Transverse colon (tissue), 4 donors: ENCODE measurements around the gene BIK.

Source experiments
- POLR2A ChIP-seq: fragments of 450-650 bp; IDR thresholded peaks from one replicate; pipeline ENCODE4 v1.6.1; 2016; ENCODE audit warnings: antibody characterized with exemption, mild to moderate bottlenecking, moderate library complexity
- POLR2AphosphoS5 ChIP-seq, 3 donors: sonication (generic); formaldehyde crosslinking; IDR thresholded peaks; one replicate each; pipeline ENCODE4 v1.6.1; 2016; ENCODE audit warnings: antibody characterized with exemption in 3 of 3
- TF ChIP-seq, protein P1 (sequence below), 5 experiments: fragments of 200-600 bp in 3 of 5; fragments of 450-650 bp in 2 of 5; sonication (generic) in 3 of 5; IDR thresholded peaks; 1 replicate in 2 of 5; 2 replicates in 3 of 5; pipeline ENCODE4 v1.5.1; 2016 to 2017; ENCODE audit warnings: antibody characterized with exemption in 5 of 5, inconsistent platforms in 3 of 5, mild to moderate bottlenecking in 2 of 5, moderate library complexity in 1 of 5

- TF ChIP-seq, protein P1, sequence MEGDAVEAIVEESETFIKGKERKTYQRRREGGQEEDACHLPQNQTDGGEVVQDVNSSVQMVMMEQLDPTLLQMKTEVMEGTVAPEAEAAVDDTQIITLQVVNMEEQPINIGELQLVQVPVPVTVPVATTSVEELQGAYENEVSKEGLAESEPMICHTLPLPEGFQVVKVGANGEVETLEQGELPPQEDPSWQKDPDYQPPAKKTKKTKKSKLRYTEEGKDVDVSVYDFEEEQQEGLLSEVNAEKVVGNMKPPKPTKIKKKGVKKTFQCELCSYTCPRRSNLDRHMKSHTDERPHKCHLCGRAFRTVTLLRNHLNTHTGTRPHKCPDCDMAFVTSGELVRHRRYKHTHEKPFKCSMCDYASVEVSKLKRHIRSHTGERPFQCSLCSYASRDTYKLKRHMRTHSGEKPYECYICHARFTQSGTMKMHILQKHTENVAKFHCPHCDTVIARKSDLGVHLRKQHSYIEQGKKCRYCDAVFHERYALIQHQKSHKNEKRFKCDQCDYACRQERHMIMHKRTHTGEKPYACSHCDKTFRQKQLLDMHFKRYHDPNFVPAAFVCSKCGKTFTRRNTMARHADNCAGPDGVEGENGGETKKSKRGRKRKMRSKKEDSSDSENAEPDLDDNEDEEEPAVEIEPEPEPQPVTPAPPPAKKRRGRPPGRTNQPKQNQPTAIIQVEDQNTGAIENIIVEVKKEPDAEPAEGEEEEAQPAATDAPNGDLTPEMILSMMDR (IDR thresholded peaks at IDR 0.05): no peak
- TF ChIP-seq POLR2AphosphoS5 (IDR thresholded peaks at IDR 0.05) (peak in 2 of 3 donors; percentile 62 to 79), POLR2A (peak; percentile 69)
Measured at GRCh38 chr22:43152357-43153071, 42.0 kb downstream of the BIK start.
